T-helper 1 cell treated with Interleukin-12 subunit alpha and Interleukin-12 subunit beta and Interleukin-4 antibody, amounts not matched to agents 30 μg/mL and 1 μg/mL, for 36 hours (primary cell): ENCODE results near the gene ECD.
A peak's percentile ranks its signal among the peaks of the same experiment; 100 is the strongest.

Source experiments
- H3K27ac Mint-ChIP-seq: one replicate; pipeline ENCODE4 v1.8.0; 2021; ENCODE audit warnings: mild to moderate bottlenecking, mixed read lengths
- H3K27me3 Mint-ChIP-seq: one replicate; pipeline ENCODE4 v1.8.0; 2021; ENCODE audit warnings: low read depth, mixed read lengths
- H3K36me3 Mint-ChIP-seq: one replicate; pipeline ENCODE4 v1.8.0; 2021; ENCODE audit warnings: low read depth, mixed read lengths
- H3K4me1 Mint-ChIP-seq: one replicate; pipeline ENCODE4 v1.8.0; 2021; ENCODE audit warnings: low read depth, mixed read lengths
- H3K4me3 Mint-ChIP-seq: one replicate; pipeline ENCODE4 v1.8.0; 2021; ENCODE audit warnings: mild to moderate bottlenecking, moderate library complexity, mixed read lengths
- H3K9me3 Mint-ChIP-seq: one replicate; pipeline ENCODE4 v1.8.0; 2021; ENCODE audit warnings: mixed read lengths

ECD gene

DNA sequence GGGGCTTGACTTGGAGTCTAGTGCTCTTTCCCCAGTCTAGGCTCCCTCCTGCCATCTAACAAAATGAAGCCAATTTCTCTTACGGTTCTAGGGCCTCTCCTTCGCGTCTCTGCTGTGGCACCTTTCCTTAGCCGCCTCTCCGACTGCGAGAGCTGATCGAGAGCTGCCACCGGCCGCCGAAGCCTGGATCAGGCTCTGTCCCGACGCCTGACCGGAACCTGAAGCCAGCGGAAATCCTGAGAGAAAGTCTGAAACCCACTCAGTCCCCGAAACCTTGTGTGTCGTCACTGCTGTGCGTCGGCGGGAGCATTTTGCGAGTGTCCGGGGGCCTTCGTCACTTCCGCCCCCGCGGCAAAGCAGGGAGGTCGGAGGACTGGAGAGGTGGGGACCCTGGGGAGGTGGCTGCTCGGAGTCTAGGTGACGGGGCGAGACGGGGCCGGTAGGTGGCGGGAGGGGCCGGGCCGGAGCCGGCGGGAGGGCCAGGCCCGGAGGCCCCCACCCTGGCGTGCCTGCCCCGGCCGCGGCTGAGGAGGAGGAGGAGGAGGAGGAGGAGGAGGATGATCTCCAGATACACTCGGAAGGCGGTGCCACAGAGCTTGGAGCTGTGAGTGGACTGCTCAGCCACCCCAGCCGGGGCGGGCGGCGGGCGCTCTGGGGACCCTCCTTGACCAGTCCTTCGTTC lies at the start of gene ECD, which contains the start of gene FAM149B1:
ECD (minus strand) TSS at position 226 of the 682 bp plus-strand sequence. CDS start 4,071 bp downstream, outside the sequence.
FAM149B1 (plus strand) TSS at position 337 of the 682 bp plus-strand sequence; CDS start at position 558, 221 bp downstream.
- Mint-ChIP-seq H3K27ac (peak within 1 kb of the TSS; percentile 99), H3K4me1 (peaks cover 31% of the 10 kb centered on the region), H3K9me3 (no peaks in the 10 kb centered on the region), H3K27me3 (no peaks in the 10 kb centered on the region), H3K36me3 (peaks cover 11% of the 10 kb centered on the region), H3K4me3 (peak within 1 kb of the TSS; percentile 98)

DNA sequence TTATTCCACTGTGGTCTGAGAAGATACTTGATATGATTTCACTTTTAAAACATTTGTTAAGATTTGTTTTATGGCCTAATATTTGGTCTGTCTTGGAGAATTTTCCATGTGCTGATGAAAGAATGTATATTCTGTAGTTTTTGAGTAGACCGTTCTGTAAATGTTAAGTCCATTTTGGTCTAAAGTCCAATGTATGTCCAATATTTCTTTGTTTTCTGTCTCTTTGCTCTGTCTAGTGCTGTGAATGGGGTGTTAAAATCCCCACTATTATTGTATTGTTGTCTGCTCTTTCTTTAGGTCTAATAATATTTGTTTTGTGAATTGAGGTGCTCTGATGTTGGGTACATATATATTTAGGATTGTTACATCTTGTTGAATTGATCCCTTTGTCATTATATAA lies 47.9 kb upstream of the ECD start:
- Mint-ChIP-seq H3K27me3 (no peaks in the 10 kb centered on the region), H3K36me3 (peaks cover 17% of the 10 kb centered on the region), H3K27ac (no peak overlapping the region), H3K4me3 (no peak overlapping the region), H3K9me3 (no peaks in the 10 kb centered on the region), H3K4me1 (peaks cover 3% of the 10 kb centered on the region)

- no peaks in the 10 kb centered on the region for H3K9me3 Mint-ChIP-seq
- H3K4me1 Mint-ChIP-seq = no peaks in the 10 kb centered on the region
- peaks cover 11% of the 10 kb centered on the region for H3K36me3 Mint-ChIP-seq
- H3K27me3 Mint-ChIP-seq = no peaks in the 10 kb centered on the region
- H3K4me3 Mint-ChIP-seq = no peak overlapping the region
- H3K27ac Mint-ChIP-seq = no peak overlapping the region
Measured at GRCh38 chr10:73211106-73211811, 43.5 kb upstream of the ECD start.

DNA sequence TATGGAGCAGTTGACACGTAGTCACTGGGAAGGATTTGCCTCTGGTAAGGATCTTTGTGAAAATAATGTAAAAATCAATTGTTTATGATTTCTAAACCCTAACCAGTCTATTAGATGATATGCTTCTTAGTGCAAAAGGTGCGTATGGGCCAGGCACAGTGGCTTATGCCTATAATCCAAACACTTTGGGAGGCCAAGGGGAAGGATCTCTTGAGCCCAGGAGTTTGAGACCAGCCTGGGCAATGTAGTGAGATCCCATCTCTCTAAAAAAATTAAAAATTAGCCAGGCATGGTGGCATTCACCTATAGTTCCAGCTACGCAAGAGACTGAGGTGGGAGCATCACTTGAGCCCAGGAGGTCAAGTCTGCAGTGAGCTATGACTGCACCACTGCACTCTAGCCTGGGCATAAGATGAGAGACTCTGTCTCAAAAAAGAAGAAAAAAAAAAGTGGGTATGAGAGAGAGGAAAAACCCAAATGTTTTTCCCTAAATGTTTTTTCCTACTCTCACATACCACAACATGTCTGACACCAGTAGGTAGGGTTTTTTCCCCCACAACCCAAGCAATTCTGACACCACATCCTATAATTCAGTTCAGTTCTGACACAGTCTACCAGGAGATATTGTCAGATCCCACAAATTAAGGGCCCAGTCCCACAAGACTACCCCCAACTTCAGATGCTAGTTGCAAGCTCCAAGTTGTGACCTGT lies 42.7 kb upstream of the ECD start:
- H3K9me3 Mint-ChIP-seq = no peaks in the 10 kb centered on the region
- H3K4me3 Mint-ChIP-seq = no peak overlapping the region
- no peaks in the 10 kb centered on the region for H3K27me3 Mint-ChIP-seq
- peaks cover 11% of the 10 kb centered on the region for H3K36me3 Mint-ChIP-seq
- no peak overlapping the region for H3K27ac Mint-ChIP-seq
- no peaks in the 10 kb centered on the region for H3K4me1 Mint-ChIP-seq

DNA sequence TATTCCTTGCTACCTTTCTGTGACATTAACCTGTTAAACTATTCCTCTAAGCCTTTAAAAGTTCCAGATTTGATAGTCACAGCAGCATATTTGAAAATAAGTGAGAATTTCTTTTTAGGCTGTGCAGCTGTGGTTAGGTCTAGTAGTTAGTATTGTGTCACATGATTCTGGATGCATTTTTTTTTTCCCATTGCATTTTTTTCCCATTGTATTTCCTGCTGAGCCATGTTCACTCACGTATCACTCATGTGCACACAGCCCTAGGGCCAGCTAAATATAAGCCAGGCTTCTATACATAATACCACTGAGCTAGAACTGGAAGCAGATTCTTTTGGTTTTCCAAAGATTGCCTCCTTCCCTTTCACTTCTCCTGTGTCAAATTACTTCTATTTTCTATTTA lies 41.9 kb upstream of the ECD start:
- H3K36me3 Mint-ChIP-seq = peaks cover 11% of the 10 kb centered on the region
- no peaks in the 10 kb centered on the region for H3K27me3 Mint-ChIP-seq

GRCh38 chr10:73207883-73208282 lies 40.1 kb upstream of the ECD start:
- H3K27ac Mint-ChIP-seq = no peak overlapping the region
- no peaks in the 10 kb centered on the region for H3K4me1 Mint-ChIP-seq
- no peaks in the 10 kb centered on the region for H3K9me3 Mint-ChIP-seq
- no peaks in the 10 kb centered on the region for H3K27me3 Mint-ChIP-seq
- peaks cover 12% of the 10 kb centered on the region for H3K36me3 Mint-ChIP-seq
- no peak overlapping the region for H3K4me3 Mint-ChIP-seq

More for the DNA sequence above, 41.9 kb upstream of the ECD start:
- no peaks in the 10 kb centered on the region for H3K4me1 Mint-ChIP-seq
- H3K4me3 Mint-ChIP-seq = no peak overlapping the region
- no peaks in the 10 kb centered on the region for H3K9me3 Mint-ChIP-seq
- H3K27ac Mint-ChIP-seq = no peak overlapping the region

- H3K27me3 Mint-ChIP-seq = no peaks in the 10 kb centered on the region
- H3K4me3 Mint-ChIP-seq = no peak overlapping the region
- no peak overlapping the region for H3K27ac Mint-ChIP-seq
Measured at GRCh38 chr10:73206385-73206784, 38.6 kb upstream of the ECD start.

GRCh38 chr10:73205890-73206289 lies 38.1 kb upstream of the ECD start:
- Mint-ChIP-seq H3K36me3 (peaks cover 16% of the 10 kb centered on the region), H3K9me3 (no peaks in the 10 kb centered on the region), H3K27me3 (no peaks in the 10 kb centered on the region), H3K27ac (no peak overlapping the region), H3K4me3 (no peak overlapping the region), H3K4me1 (no peaks in the 10 kb centered on the region)

More at GRCh38 chr10:73206385-73206784, 38.6 kb upstream of the ECD start:
- Mint-ChIP-seq H3K9me3 (no peaks in the 10 kb centered on the region), H3K4me1 (no peaks in the 10 kb centered on the region), H3K36me3 (peaks cover 16% of the 10 kb centered on the region)

- Mint-ChIP-seq H3K9me3 (no peaks in the 10 kb centered on the region), H3K36me3 (peaks cover 16% of the 10 kb centered on the region), H3K4me1 (no peaks in the 10 kb centered on the region), H3K4me3 (no peak overlapping the region), H3K27ac (no peak overlapping the region), H3K27me3 (no peaks in the 10 kb centered on the region)
Measured at GRCh38 chr10:73205081-73205480, 37.3 kb upstream of the ECD start.

DNA sequence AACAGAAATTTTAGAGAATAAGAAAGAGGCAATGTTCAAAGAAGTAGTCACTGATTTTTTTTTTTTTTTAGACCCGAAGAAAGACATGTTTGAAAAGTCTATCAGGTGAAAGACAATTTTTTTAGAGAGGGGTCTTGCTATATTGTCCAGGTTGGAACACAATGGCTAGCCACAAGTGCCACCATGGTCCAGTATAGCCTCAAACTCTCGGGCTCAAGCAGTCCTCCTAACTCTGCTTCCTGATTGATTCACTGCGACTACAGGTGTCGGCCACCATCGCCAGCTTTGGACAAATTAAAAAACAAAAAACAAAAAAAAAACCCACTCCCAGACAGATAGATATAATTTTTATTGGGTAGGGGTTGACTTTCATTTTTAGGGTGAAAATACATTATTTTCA lies 22.4 kb upstream of the ECD start:
- no peaks in the 10 kb centered on the region for H3K9me3 Mint-ChIP-seq
- no peak overlapping the region for H3K4me3 Mint-ChIP-seq
- no peaks in the 10 kb centered on the region for H3K36me3 Mint-ChIP-seq
- no peak overlapping the region for H3K27ac Mint-ChIP-seq
- no peaks in the 10 kb centered on the region for H3K27me3 Mint-ChIP-seq
- H3K4me1 Mint-ChIP-seq = no peaks in the 10 kb centered on the region

GRCh38 chr10:73186266-73186665 lies 18.5 kb upstream of the ECD start:
- no peak overlapping the region for H3K27ac Mint-ChIP-seq
- no peak overlapping the region for H3K4me3 Mint-ChIP-seq

DNA sequence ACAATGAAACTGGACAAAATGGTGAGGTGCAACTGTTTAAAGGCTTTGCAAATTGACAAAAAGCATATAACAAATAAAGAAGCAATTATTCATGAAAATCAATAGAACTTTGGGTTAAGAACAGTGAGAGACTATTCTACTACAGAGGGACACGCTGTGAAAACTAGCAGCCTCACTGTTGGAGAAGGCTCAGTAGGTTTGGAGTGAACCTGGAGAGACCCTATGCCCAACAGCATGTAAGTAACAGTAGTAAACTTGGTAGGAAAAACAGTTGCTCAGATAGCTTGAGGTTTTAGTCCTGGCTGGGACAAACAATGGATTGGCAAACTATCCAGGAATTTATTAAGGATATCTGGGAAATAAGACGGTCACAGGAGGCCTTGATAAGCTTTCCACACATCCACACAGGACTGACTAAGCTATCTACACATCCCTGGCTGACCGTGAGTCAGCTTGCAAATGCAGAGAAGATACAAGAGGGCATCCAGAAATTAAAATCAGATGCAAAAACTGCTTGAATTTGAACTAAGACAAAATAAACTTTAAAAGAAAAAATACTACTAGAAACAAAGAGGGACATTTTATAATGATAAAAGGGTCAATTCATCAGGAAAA lies 16.0 kb upstream of the ECD start:
- H3K27me3 Mint-ChIP-seq = no peaks in the 10 kb centered on the region
- no peak overlapping the region for H3K4me3 Mint-ChIP-seq
- no peak overlapping the region for H3K27ac Mint-ChIP-seq
- no peaks in the 10 kb centered on the region for H3K4me1 Mint-ChIP-seq
- H3K36me3 Mint-ChIP-seq = peaks cover 14% of the 10 kb centered on the region
- H3K9me3 Mint-ChIP-seq = peaks cover 6% of the 10 kb centered on the region

More at GRCh38 chr10:73186266-73186665, 18.5 kb upstream of the ECD start:
- H3K4me1 Mint-ChIP-seq = no peaks in the 10 kb centered on the region
- no peaks in the 10 kb centered on the region for H3K27me3 Mint-ChIP-seq
- H3K36me3 Mint-ChIP-seq = peaks cover 8% of the 10 kb centered on the region
- peaks cover 6% of the 10 kb centered on the region for H3K9me3 Mint-ChIP-seq

DNA sequence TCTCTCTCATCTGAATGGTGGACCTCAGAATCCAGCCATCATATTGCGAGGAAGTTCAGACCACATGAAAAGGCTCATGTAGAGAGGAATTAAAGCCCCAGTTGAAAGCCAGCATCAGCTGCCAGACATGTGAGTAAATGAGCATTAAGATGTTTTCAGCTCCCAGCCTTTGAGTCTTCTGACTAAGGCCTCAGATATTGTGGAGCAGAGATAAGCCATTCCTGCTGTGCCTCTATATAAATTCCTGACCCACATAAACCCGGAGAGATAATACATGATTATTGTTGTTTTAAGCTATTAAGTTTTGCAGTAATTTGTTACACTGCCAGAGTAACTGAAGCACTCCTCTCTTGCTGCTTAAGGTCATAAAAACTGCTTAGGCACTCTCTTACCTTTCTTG lies 14.8 kb upstream of the ECD start:
- Mint-ChIP-seq H3K9me3 (peaks cover 6% of the 10 kb centered on the region), H3K27me3 (no peaks in the 10 kb centered on the region), H3K36me3 (peaks cover 16% of the 10 kb centered on the region), H3K4me3 (no peak overlapping the region), H3K4me1 (no peaks in the 10 kb centered on the region), H3K27ac (no peak overlapping the region)

GRCh38 chr10:73174148-73174925 lies 6.5 kb upstream of the ECD start:
- Mint-ChIP-seq H3K4me3 (no peak overlapping the region), H3K36me3 (peaks cover 3% of the 10 kb centered on the region), H3K4me1 (no peaks in the 10 kb centered on the region), H3K27me3 (no peaks in the 10 kb centered on the region), H3K9me3 (no peaks in the 10 kb centered on the region), H3K27ac (no peak overlapping the region)
